Measurements from ENCODE around the gene TGM6.

TGM6 gene

DNA sequence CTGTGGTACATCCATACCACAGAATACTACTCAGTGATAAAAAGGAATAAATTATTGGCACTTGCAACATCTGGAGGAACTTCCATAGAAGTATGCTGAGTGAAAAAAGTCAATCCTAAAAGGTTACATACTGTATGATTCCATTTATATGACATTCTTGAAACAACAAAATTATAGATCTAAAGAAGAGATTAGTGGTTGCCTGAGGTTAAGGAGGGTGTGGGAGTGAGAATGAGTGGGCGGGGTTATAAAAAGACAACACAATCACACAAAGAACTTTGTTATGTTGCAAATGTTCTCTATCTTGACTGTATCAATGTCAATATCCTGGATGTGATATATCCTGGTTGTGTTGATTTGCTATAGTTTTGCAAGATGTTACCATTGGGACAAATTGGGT lies 68.7 kb downstream of the TGM6 start:
- H3K4me3 ChIP-seq (ENCODE audit: insufficient read depth, low read depth, low read length), result no peak overlapping the region
- H3K36me3 ChIP-seq (ENCODE audit: control insufficient read depth, insufficient read depth, low read length), result no peaks in the 10 kb centered on the region
- WGBS, 2 experiments, result no CpG with 5 or more reads among the region's 1 CpG
- no peaks in the 10 kb centered on the region for H3K9me3 ChIP-seq (ENCODE audit: control insufficient read depth, low read length)
- no peaks in the 10 kb centered on the region for H3K27me3 ChIP-seq (ENCODE audit: control insufficient read depth, insufficient read depth, low read length, poor library complexity, severe bottlenecking)
- H3K4me1 ChIP-seq (ENCODE audit: control insufficient read depth, insufficient read depth, low read length), result no peaks in the 10 kb centered on the region
- no peak overlapping the region for H3K27ac ChIP-seq (ENCODE audit: insufficient read depth, low read depth, low read length, poor library complexity, severe bottlenecking)

DNA sequence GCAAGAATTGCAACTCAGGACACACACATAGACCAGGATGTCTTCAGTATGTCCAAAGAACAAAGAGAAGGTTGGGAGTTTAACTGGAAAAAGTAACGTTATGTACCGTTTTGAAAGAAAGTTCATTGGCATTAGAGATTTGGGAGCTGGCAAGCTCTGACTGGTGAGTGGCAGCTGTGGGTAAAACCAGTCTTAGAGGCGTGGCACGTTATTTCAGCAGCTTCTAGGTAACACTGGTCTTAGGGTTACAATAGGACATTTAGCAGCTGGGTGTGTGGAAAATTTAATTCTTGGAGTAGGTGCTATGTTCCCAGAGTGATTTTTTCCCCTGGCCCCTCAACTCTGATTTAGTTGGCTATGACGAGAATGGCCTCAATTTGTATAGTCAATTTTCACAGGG lies 70.7 kb downstream of the TGM6 start:
- no peak overlapping the region for H3K27ac ChIP-seq (ENCODE audit: insufficient read depth, low read depth, low read length, poor library complexity, severe bottlenecking)
- H3K9me3 ChIP-seq (ENCODE audit: control insufficient read depth, low read length), result no peaks in the 10 kb centered on the region
- no peaks in the 10 kb centered on the region for H3K36me3 ChIP-seq (ENCODE audit: control insufficient read depth, insufficient read depth, low read length)
- H3K27me3 ChIP-seq (ENCODE audit: control insufficient read depth, insufficient read depth, low read length, poor library complexity, severe bottlenecking), result no peaks in the 10 kb centered on the region
- H3K4me3 ChIP-seq (ENCODE audit: insufficient read depth, low read depth, low read length), result no peak overlapping the region
- H3K4me1 ChIP-seq (ENCODE audit: control insufficient read depth, insufficient read depth, low read length), result no peaks in the 10 kb centered on the region
- 93 to 94% methylated on average over 5 of the region's 5 CpGs for WGBS, 2 experiments

DNA sequence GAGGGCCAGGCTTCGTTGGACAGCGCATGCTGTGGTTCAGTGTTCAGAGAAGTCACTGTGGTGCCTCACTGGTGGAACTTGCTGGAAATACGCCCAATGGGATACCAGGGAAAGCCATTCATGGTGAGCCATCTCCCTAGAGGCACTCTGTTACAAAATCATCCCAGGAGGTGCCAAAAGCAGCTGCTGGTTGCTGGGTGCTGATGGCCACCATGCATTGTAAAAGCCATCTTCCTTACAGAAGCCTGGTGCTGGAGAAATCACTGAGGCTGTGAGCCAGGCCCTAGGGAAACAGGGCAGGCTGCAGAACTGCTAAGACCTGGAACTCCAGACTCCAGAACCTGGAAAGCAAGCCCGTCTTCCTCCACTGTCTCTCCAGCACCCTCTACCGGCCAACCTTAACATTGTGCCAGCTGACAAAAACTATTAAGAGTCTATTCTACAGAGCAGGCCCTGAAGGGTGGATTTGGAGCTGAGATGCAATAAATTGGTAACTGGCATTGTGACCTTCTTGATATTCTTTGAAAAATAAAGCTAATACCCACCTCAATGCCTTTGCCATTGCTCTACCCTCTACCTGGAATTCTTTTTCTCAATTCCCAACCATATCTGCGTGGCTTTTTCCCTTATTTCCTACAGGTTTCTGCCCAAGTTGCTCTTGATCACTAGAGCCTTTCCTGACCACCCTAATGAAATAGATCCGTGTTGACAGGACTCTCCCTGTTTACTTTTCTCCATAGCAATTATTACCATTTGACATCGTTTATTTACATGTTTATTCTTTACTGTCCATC lies 71.4 kb downstream of the TGM6 start:
- no peak overlapping the region for H3K27ac ChIP-seq (ENCODE audit: insufficient read depth, low read depth, low read length, poor library complexity, severe bottlenecking)
- WGBS, 2 experiments, result 59 to 63% methylated on average over 8 of the region's 8 CpGs
- H3K4me3 ChIP-seq (ENCODE audit: insufficient read depth, low read depth, low read length), result no peak overlapping the region
- H3K36me3 ChIP-seq (ENCODE audit: control insufficient read depth, insufficient read depth, low read length), result no peaks in the 10 kb centered on the region
- H3K27me3 ChIP-seq (ENCODE audit: control insufficient read depth, insufficient read depth, low read length, poor library complexity, severe bottlenecking), result no peaks in the 10 kb centered on the region
- H3K9me3 ChIP-seq (ENCODE audit: control insufficient read depth, low read length), result no peaks in the 10 kb centered on the region
- H3K4me1 ChIP-seq (ENCODE audit: control insufficient read depth, insufficient read depth, low read length), result no peaks in the 10 kb centered on the region

DNA sequence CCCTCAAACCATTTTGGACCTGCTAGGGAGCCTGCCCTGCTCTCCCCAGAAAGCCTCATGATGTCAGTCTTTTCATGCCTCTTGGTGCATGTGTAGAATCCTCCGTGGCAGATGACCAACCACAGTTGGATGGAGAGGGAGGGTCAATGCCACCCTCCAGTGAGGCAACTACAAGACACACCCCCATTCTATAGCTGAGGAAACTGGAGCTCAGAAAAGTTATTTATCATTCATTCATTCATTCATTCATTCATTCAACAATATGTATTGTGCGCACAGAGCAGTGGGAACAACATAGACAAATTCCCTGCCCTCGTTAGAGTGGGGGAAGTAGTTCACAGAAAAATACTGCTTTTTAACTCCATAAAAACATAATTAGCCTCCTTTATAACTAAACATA lies 73.1 kb downstream of the TGM6 start:
- 83 to 89% methylated on average over 3 of the region's 3 CpGs for WGBS, 2 experiments
- no peaks in the 10 kb centered on the region for H3K36me3 ChIP-seq (ENCODE audit: control insufficient read depth, insufficient read depth, low read length)
- H3K27ac ChIP-seq (ENCODE audit: insufficient read depth, low read depth, low read length, poor library complexity, severe bottlenecking), result no peak overlapping the region
- no peak overlapping the region for H3K4me3 ChIP-seq (ENCODE audit: insufficient read depth, low read depth, low read length)
- H3K27me3 ChIP-seq (ENCODE audit: control insufficient read depth, insufficient read depth, low read length, poor library complexity, severe bottlenecking), result no peaks in the 10 kb centered on the region
- H3K4me1 ChIP-seq (ENCODE audit: control insufficient read depth, insufficient read depth, low read length), result no peaks in the 10 kb centered on the region
- H3K9me3 ChIP-seq (ENCODE audit: control insufficient read depth, low read length), result no peaks in the 10 kb centered on the region

DNA sequence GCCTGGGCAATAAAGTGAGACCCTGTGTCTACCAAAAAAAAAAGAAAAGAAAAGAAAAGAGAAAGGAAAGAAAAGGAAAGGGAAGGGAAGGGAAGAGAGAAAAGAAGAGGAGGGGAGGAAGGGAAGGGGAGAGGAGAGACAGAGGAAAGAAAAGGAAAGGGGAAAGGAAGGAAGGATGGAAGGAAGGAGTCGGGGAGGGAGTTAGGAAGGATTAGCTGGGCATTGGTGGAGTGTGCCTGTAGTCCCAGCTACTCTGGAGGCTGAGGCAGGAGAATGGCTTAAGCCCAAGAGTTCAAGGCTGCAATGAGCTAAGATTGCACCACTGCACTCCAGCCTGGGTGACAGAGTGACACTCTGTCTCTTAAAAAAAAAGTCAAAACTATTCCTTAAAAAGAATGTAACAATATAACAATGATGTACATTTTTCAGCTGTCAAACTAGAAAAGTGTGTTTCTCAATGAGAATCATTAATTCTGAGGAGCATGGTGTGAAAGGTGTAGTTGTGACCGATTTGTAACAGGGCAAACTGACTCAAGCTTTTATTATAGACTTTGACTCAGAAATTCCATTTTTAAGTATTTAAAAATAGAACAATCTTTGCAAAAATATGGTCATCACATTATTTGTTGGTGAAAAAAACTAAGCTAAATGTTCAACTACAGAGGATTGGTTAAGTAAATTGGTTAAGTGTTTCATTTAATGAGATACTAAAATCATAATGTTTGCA lies 75.2 kb downstream of the TGM6 start:
- 85 to 92% methylated on average over 2 of the region's 2 CpGs for WGBS, 2 experiments

DNA sequence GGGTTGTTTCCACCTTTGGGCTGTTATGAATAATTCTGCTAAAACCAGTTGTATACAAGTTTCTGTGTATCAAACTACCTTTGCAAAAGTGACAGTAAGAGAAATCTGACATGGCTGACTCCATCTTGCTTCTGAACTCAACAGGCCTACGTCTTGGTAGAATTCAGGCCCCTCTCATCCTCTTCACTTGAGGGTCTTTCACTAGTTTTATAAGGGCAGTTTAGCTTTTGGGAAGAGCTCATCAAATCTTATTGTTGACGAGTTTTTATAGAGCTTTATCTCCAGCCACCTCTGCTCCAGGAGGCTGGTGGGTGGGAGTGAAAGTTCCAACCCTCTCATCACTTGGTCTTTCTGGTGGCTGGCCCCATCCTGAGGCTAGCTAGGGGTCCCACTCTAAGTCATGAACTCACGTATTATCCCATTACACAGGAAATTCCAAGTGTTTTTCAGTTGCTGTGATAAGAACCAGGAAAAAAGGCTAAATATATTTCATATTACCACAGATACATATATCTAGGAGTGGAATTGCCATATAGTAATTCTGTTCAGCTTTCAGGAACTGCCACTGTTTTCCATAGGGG lies 78.3 kb downstream of the TGM6 start:
- Histone ChIP-seq H3K36me3 (ENCODE audit: control insufficient read depth, insufficient read depth, low read length) (peaks cover 38% of the 10 kb centered on the region), H3K4me1 (ENCODE audit: control insufficient read depth, insufficient read depth, low read length) (no peaks in the 10 kb centered on the region), H3K27ac (ENCODE audit: insufficient read depth, low read depth, low read length, poor library complexity, severe bottlenecking) (no peak overlapping the region), H3K27me3 (ENCODE audit: control insufficient read depth, insufficient read depth, low read length, poor library complexity, severe bottlenecking) (no peaks in the 10 kb centered on the region), H3K9me3 (ENCODE audit: control insufficient read depth, low read length) (no peaks in the 10 kb centered on the region), H3K4me3 (ENCODE audit: insufficient read depth, low read depth, low read length) (no peak overlapping the region)
- WGBS, 2 experiments, result 92 to 99% methylated on average over 2 to 3 of the region's 3 CpGs

More for the DNA sequence above, 75.2 kb downstream of the TGM6 start:
- H3K27me3 ChIP-seq (ENCODE audit: control insufficient read depth, insufficient read depth, low read length, poor library complexity, severe bottlenecking), result no peaks in the 10 kb centered on the region
- H3K9me3 ChIP-seq (ENCODE audit: control insufficient read depth, low read length), result no peaks in the 10 kb centered on the region
- H3K36me3 ChIP-seq (ENCODE audit: control insufficient read depth, insufficient read depth, low read length), result peaks cover 8% of the 10 kb centered on the region
- no peaks in the 10 kb centered on the region for H3K4me1 ChIP-seq (ENCODE audit: control insufficient read depth, insufficient read depth, low read length)
- no peak overlapping the region for H3K4me3 ChIP-seq (ENCODE audit: insufficient read depth, low read depth, low read length)
- no peak overlapping the region for H3K27ac ChIP-seq (ENCODE audit: insufficient read depth, low read depth, low read length, poor library complexity, severe bottlenecking)

DNA sequence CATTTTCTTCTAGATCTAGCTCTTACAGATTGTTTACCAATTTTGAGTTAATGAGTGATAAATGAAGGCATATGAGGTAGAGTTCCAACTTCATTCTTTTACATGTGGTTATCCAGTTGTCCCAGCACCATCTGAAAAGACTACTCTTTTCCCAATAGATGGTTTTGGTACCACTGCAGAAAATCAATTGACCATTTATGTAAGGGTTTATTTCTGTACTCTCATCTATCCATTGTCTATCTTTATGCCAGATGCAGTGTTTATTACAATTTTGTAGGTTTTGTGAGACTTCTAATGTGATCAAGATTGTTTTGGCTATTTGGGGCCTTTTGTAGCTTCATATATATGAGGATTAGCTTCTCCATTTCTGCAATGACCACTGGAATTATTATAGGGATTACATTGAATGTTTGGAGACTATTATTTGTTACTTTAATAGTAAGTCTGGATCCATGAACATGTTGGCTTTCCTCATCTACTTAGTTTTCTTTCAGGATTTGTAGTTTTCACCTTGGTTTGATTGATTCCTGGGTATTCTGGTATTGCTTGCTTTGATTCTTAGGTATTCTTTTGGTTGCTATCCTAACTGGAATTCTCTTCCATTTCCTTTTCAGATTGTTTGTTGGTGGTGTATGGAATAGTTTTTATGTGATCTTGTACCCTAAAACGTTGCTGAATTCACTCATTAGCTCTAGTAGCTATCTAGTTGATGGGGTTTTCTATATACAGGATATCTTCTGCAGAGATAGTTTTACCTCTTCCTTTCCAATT lies 79.5 kb downstream of the TGM6 start:
- Histone ChIP-seq H3K27ac (ENCODE audit: insufficient read depth, low read depth, low read length, poor library complexity, severe bottlenecking) (no peak overlapping the region), H3K36me3 (ENCODE audit: control insufficient read depth, insufficient read depth, low read length) (peaks cover 48% of the 10 kb centered on the region), H3K9me3 (ENCODE audit: control insufficient read depth, low read length) (no peaks in the 10 kb centered on the region), H3K27me3 (ENCODE audit: control insufficient read depth, insufficient read depth, low read length, poor library complexity, severe bottlenecking) (no peaks in the 10 kb centered on the region), H3K4me1 (ENCODE audit: control insufficient read depth, insufficient read depth, low read length) (no peaks in the 10 kb centered on the region), H3K4me3 (ENCODE audit: insufficient read depth, low read depth, low read length) (no peak overlapping the region)
- 100% methylated on average over 1 of the region's 1 CpG; no CpG with 5 or more reads in 1 of the 2 experiments for WGBS, 2 experiments

DNA sequence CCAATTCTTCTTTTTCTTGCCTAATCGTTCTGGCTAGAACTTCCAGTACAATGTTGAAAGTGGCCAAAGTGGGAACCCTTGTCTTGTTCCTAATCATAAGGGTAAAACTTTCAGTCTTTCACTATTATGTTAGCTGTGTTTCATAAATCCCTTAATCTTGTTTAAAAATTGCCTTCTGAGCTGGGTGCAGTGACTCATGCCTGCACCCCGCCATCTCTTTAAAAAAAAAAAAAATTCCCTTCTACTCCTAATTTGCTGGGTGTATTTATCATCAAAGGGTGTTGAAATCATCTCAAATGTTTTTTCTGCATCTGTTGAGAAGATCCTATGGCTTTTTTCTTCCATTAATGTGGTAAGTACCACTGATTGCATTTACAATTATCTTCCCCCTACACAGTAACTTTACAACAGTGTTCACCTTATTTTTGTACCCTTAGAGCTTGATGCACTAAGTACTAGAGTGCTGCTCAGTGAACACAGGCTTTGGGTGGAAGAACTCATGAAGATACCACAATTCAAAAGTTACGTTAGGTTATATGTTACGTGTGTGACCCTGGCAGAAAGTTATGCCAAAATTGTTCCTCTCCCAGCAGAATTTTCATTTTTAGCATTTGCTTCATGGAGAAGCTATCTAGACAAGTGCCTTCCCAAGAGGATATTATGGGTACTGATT lies 80.2 kb downstream of the TGM6 start:
- Histone ChIP-seq H3K9me3 (ENCODE audit: control insufficient read depth, low read length) (no peaks in the 10 kb centered on the region), H3K4me3 (ENCODE audit: insufficient read depth, low read depth, low read length) (no peak overlapping the region), H3K27me3 (ENCODE audit: control insufficient read depth, insufficient read depth, low read length, poor library complexity, severe bottlenecking) (no peaks in the 10 kb centered on the region), H3K36me3 (ENCODE audit: control insufficient read depth, insufficient read depth, low read length) (peaks cover 56% of the 10 kb centered on the region), H3K4me1 (ENCODE audit: control insufficient read depth, insufficient read depth, low read length) (no peaks in the 10 kb centered on the region), H3K27ac (ENCODE audit: insufficient read depth, low read depth, low read length, poor library complexity, severe bottlenecking) (no peak overlapping the region)
- WGBS, 2 experiments, result 97 to 99% methylated on average over 3 to 4 of the region's 4 CpGs

DNA sequence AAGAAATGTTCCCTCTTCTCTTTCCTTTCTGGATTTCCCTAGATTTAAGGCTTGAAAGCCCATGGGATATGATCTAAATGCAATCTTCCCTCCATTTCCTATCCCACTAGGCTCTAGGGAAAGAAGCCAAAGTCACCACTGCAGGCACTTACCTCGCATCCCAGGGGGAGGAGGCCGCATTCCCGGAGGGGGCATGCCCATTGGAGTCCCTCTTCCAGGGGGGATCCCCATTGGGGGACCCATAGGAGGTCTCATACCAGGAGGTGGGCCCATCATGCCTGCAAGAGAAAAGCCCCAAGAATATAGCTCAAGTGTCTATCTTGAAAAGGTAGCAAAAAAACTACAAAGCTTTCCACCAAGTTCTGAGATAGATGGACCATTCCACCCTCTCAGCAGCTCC lies 81.8 kb downstream of the TGM6 start:
- H3K27ac ChIP-seq (ENCODE audit: insufficient read depth, low read depth, low read length, poor library complexity, severe bottlenecking), result no peak overlapping the region
- no peaks in the 10 kb centered on the region for H3K4me1 ChIP-seq (ENCODE audit: control insufficient read depth, insufficient read depth, low read length)
- no peaks in the 10 kb centered on the region for H3K9me3 ChIP-seq (ENCODE audit: control insufficient read depth, low read length)
- H3K36me3 ChIP-seq (ENCODE audit: control insufficient read depth, insufficient read depth, low read length), result peaks cover 63% of the 10 kb centered on the region
- no peaks in the 10 kb centered on the region for H3K27me3 ChIP-seq (ENCODE audit: control insufficient read depth, insufficient read depth, low read length, poor library complexity, severe bottlenecking)
- no peak overlapping the region for H3K4me3 ChIP-seq (ENCODE audit: insufficient read depth, low read depth, low read length)
- 97 to 98% methylated on average over 3 of the region's 3 CpGs for WGBS, 2 experiments
